HL-60 (cell line): Measurements from ENCODE around the gene ETV7.
A peak's percentile ranks its signal among the peaks of the same experiment; 100 is the strongest.

Experiments
- DNase-seq, 2 experiments: peaks; one replicate each; pipeline ENCODE4 v3.0.0-alpha.2; 2010 to 2020; ENCODE audit warnings: low read depth in 1 of 2, low spot score in 1 of 2
- H3K27ac ChIP-seq: fragments of 250-450 bp; sonication (Bioruptor Pico); replicated peaks from 2 replicates; pipeline ENCODE4 v1.5.1; 2020; ENCODE audit warnings: mild to moderate bottlenecking, moderate library complexity
- H3K27me3 ChIP-seq: fragments of 250-450 bp; sonication (Bioruptor Pico); 2 replicates; pipeline ENCODE4 v1.5.1; 2021; ENCODE audit warnings: mild to moderate bottlenecking, moderate library complexity; ENCODE audit not compliant: insufficient read depth, poor library complexity, severe bottlenecking
- H3K4me3 ChIP-seq: replicated peaks from 2 replicates; pipeline ENCODE4 v1.5.1; 2011; ENCODE audit warnings: mild to moderate bottlenecking, control low read depth, low read length; ENCODE audit not compliant: insufficient read depth
- GABPA ChIP-seq: IDR thresholded peaks from 2 replicates; pipeline ENCODE4 v1.6.1; 2012; ENCODE audit warnings: low read depth
- POLR2AphosphoS5 ChIP-seq: IDR thresholded peaks from 2 replicates; pipeline ENCODE4 v1.6.1; 2012; ENCODE audit warnings: low read depth
- SPI1 ChIP-seq: IDR thresholded peaks from 2 replicates; pipeline ENCODE4 v1.6.1; 2012; ENCODE audit warnings: low read depth, mild to moderate bottlenecking, borderline replicate concordance
- TF ChIP-seq, protein P1 (sequence below): IDR thresholded peaks from one replicate; pipeline ENCODE4 v1.5.1; 2011; ENCODE audit warnings: low read length, control low read depth, inconsistent platforms; ENCODE audit not compliant: insufficient read depth
- TF ChIP-seq, protein P2 (sequence below): IDR thresholded peaks from 2 replicates; pipeline ENCODE4 v1.6.1; 2012; ENCODE audit warnings: low read depth; ENCODE audit not compliant: insufficient replicate concordance

The ETV7 gene

DNA sequence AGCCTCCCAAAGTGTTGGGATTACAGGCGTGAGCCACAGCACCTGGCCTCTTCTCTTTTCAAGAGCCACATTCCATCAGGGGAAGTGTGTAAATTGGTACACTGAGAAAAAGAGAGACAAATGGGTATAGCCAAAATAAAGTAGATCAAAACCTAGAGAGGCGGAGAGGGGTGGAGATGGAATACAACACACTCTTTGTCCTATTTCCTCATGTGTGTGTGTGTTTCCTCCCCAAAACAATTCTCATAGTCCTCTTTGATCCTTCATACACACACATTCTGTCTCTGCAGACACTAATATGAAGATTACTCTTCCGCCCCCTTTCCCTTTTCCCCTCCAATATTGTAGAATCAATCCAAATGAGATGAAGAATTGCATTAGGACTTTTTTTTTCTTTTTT, 39.2 kb upstream of the ETV7 start:
- H3K4me3 ChIP-seq = no peak overlapping the region
- no peak for TF ChIP-seq SPI1
- TF ChIP-seq POLR2AphosphoS5 = no peak
- TF ChIP-seq, protein P1, sequence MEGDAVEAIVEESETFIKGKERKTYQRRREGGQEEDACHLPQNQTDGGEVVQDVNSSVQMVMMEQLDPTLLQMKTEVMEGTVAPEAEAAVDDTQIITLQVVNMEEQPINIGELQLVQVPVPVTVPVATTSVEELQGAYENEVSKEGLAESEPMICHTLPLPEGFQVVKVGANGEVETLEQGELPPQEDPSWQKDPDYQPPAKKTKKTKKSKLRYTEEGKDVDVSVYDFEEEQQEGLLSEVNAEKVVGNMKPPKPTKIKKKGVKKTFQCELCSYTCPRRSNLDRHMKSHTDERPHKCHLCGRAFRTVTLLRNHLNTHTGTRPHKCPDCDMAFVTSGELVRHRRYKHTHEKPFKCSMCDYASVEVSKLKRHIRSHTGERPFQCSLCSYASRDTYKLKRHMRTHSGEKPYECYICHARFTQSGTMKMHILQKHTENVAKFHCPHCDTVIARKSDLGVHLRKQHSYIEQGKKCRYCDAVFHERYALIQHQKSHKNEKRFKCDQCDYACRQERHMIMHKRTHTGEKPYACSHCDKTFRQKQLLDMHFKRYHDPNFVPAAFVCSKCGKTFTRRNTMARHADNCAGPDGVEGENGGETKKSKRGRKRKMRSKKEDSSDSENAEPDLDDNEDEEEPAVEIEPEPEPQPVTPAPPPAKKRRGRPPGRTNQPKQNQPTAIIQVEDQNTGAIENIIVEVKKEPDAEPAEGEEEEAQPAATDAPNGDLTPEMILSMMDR = no peak
- TF ChIP-seq GABPA = no peak
- TF ChIP-seq, protein P2, sequence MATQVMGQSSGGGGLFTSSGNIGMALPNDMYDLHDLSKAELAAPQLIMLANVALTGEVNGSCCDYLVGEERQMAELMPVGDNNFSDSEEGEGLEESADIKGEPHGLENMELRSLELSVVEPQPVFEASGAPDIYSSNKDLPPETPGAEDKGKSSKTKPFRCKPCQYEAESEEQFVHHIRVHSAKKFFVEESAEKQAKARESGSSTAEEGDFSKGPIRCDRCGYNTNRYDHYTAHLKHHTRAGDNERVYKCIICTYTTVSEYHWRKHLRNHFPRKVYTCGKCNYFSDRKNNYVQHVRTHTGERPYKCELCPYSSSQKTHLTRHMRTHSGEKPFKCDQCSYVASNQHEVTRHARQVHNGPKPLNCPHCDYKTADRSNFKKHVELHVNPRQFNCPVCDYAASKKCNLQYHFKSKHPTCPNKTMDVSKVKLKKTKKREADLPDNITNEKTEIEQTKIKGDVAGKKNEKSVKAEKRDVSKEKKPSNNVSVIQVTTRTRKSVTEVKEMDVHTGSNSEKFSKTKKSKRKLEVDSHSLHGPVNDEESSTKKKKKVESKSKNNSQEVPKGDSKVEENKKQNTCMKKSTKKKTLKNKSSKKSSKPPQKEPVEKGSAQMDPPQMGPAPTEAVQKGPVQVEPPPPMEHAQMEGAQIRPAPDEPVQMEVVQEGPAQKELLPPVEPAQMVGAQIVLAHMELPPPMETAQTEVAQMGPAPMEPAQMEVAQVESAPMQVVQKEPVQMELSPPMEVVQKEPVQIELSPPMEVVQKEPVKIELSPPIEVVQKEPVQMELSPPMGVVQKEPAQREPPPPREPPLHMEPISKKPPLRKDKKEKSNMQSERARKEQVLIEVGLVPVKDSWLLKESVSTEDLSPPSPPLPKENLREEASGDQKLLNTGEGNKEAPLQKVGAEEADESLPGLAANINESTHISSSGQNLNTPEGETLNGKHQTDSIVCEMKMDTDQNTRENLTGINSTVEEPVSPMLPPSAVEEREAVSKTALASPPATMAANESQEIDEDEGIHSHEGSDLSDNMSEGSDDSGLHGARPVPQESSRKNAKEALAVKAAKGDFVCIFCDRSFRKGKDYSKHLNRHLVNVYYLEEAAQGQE = no peak
- DNase-seq = no peak
- H3K27ac ChIP-seq = no peak overlapping the region
- no peaks in the 10 kb centered on the region for H3K27me3 ChIP-seq

DNA sequence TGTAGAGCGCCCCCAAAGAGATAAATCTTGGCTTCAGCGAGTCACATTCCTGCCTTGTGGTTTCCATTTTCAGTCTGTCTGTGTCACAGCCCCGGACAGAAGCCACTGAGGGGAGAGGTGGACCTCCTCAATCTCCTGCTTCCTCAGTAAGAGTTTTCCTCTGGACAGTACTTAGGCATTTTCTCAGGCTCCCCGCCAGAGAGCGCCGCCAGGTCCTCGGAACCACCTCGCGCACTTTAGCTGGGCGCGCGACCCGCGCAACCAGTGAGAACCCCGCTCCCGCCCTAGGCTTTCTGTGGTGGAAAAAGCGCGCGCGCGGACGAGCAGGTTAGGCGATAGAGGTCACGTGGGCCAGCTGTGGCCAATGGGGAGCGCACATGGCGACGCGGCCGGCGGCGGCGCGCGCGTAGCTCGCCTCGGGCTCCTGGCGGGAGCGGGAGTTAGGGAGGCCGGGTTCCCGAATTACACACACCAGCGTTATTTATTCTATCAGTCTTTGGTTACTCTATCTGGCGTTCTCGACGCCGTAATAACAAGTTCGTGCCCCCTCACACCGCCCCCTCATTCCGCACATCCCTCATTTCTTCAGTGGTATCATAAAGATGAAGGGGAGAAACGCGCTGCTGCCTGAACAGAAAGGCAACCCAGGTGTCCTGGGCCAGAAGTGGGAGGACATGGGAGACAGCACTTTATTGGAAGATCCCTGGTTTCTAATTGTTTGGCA, 35.8 kb upstream of the ETV7 start:
- Histone ChIP-seq H3K27me3 (no peaks in the 10 kb centered on the region), H3K4me3 (peak overlapping the region; percentile 52), H3K27ac (peak overlapping the region; percentile 52)
- DNase-seq = peak; percentile 96 to 99
- TF ChIP-seq SPI1 (no peak), POLR2AphosphoS5 (peak; percentile 74; the same call in 1 of the 2 replicates)
- TF ChIP-seq, protein P1 = peak; percentile 58
- TF ChIP-seq, protein P2 = no peak

DNA sequence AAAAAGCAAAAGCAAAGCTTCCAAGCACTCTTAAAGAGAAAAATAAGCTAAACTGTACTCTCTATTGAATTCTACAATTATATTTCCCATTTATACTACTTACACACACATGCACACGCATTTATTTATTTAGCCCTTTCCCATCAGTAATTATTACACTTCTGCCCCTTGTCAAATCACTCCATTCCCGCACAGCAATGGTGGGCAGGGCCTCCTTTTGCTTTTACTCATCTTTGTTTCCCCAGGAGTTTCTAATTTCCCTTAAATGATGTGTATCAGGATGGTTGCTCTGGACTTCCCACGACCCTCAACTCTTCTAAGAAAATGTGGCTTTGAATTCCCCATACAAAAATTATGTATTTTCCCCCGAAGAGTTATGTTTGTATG, 35.2 kb upstream of the ETV7 start:
- no peaks in the 10 kb centered on the region for H3K27me3 ChIP-seq
- TF ChIP-seq, protein P2 = no peak
- TF ChIP-seq SPI1 = no peak
- no peak for TF ChIP-seq GABPA
- TF ChIP-seq, protein P1 = no peak
- no peak for TF ChIP-seq POLR2AphosphoS5
- peak overlapping the region; percentile 48 for H3K27ac ChIP-seq
- peak overlapping the region; percentile 52 for H3K4me3 ChIP-seq
- no peak for DNase-seq
